Nephron progenitor cell (in vitro differentiated cells): ENCODE measurements around the gene GSDMA.

Experiments used
- DNase-seq: peaks from one replicate; pipeline ENCODE4 v3.0.0; 2021
- H3K27ac Mint-ChIP-seq: 2 replicates; pipeline ENCODE4 v1.8.0; 2021; ENCODE audit warnings: mild to moderate bottlenecking, moderate library complexity, mixed read lengths
- H3K27me3 Mint-ChIP-seq: 2 replicates; pipeline ENCODE4 v1.8.0; 2021; ENCODE audit warnings: mild to moderate bottlenecking, low read depth, mixed read lengths; ENCODE audit not compliant: poor library complexity
- H3K36me3 Mint-ChIP-seq: 2 replicates; pipeline ENCODE4 v1.8.0; 2021; ENCODE audit warnings: low read depth, mixed read lengths
- H3K4me1 Mint-ChIP-seq: 2 replicates; pipeline ENCODE4 v1.8.0; 2021; ENCODE audit warnings: mixed read lengths
- H3K4me3 Mint-ChIP-seq: 2 replicates; pipeline ENCODE4 v1.8.0; 2021; ENCODE audit warnings: mild to moderate bottlenecking, moderate library complexity, mixed read lengths
- H3K9me3 Mint-ChIP-seq: 2 replicates; pipeline ENCODE4 v1.8.0; 2021; ENCODE audit warnings: mild to moderate bottlenecking, moderate library complexity, mixed read lengths
- TF ChIP-seq, protein P1 (sequence below): fragments of 200-600 bp; sonication (generic); IDR thresholded peaks from 2 replicates; pipeline ENCODE4 v1.5.0; 2021; ENCODE audit warnings: antibody characterized with exemption

GSDMA gene

DNA sequence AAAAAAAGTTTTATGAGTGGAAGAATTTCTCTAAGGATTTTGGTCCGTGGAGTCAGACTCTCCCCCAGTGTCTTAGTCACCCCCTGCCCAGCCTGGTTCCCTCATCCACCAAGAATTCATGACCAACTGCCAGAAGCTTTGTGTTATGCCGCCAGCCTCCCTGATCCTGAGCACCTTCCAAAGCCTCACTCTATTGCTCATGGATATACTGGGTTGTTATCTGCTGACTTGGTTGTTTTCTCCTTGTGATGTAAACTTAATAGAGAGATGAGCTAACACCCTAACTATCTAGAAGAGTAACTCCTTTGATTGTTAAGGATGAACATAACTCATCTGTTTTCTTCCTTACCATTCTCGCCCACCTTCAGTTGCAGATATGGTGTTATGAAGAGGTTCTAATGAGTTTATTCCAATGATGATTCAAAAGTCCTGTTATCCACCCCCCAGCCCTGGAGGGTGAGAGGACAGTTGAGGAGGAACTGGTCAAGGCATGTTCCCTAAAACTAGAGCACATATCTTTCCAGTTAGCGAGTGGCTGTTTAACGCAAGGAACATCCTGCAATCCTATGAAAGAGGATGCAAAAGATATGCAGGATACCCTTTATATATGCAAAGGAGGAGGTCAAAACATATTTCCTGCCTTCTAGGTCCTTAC is 16.3 kb downstream of the GSDMA start:
- Mint-ChIP-seq H3K4me3 (peak overlapping the region; percentile 98), H3K27me3 (peaks cover 31% of the 10 kb centered on the region), H3K36me3 (peaks cover 7% of the 10 kb centered on the region), H3K27ac (no peak overlapping the region), H3K9me3 (no peaks in the 10 kb centered on the region), H3K4me1 (peaks cover 33% of the 10 kb centered on the region)
- no peak for DNase-seq
- TF ChIP-seq, protein P1, sequence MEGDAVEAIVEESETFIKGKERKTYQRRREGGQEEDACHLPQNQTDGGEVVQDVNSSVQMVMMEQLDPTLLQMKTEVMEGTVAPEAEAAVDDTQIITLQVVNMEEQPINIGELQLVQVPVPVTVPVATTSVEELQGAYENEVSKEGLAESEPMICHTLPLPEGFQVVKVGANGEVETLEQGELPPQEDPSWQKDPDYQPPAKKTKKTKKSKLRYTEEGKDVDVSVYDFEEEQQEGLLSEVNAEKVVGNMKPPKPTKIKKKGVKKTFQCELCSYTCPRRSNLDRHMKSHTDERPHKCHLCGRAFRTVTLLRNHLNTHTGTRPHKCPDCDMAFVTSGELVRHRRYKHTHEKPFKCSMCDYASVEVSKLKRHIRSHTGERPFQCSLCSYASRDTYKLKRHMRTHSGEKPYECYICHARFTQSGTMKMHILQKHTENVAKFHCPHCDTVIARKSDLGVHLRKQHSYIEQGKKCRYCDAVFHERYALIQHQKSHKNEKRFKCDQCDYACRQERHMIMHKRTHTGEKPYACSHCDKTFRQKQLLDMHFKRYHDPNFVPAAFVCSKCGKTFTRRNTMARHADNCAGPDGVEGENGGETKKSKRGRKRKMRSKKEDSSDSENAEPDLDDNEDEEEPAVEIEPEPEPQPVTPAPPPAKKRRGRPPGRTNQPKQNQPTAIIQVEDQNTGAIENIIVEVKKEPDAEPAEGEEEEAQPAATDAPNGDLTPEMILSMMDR, result no peak

DNA sequence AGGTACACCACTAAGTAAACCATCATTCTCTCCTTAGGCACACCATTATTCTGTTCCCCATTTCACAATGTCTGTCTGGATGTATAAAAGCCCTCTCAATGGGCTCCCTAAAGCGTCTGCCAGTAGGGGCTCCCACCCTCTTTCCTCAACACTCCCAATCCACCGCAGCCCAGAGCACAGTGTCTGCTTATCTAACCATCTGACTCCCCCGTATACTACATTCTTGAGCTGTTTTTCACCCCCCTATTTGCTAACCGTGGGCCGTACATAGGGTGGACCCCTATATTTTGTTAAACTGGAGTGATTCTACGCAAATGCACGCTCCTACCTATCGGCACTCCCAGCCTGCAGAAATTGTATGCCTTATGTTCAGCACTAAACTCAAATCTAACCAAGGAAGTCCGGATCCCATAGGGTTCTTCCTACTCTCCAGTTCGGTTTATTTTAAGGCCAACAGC is 17.1 kb downstream of the GSDMA start:
- Mint-ChIP-seq H3K36me3 (peaks cover 14% of the 10 kb centered on the region), H3K4me1 (peaks cover 33% of the 10 kb centered on the region), H3K4me3 (peak overlapping the region; percentile 98), H3K27ac (peak overlapping the region; percentile 95), H3K27me3 (peaks cover 26% of the 10 kb centered on the region), H3K9me3 (no peaks in the 10 kb centered on the region)
- DNase-seq, result peak; percentile 28
- TF ChIP-seq, protein P1, result no peak

DNA sequence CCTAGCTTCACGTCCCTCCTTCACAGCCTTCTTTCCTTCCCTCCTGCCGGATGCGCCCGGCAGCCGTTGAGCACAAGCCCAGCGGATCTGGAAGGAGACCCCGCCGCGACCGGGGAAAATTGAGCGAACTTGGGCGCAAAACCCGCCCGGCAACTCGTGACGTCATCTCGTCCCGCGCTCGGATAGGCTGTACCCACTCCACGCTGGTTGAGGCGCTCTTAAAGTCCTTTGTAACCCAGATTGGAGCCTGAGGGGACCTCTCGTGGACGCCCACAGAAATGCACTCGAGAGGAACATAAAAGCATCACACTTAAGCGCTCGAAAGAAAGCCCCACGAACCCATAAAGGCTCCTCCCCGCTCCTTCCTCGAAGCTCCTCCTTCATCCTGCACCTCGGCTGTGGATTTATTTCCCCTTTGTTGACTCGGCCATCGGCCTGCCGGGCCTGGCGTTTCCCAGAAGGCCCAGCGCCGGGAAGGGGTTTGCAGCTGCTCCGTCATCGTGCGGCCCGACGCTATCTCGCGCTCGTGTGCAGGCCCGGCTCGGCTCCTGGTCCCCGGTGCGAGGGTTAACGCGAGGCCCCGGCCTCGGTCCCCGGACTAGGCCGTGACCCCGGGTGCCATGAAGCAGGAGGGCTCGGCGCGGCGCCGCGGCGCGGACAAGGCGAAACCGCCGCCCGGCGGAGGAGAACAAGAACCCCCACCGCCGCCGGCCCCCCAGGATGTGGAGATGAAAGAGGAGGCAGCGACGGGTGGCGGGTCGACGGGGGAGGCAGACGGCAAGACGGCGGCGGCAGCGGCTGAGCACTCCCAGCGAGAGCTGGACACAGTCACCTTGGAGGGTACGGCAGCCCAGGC is 17.8 kb downstream of the GSDMA start, which contains the start of gene PSMD3:
PSMD3 (plus strand) TSS at position 457 of the 856 bp plus-strand sequence; CDS start at position 621, 164 bp downstream.
- DNase-seq, result peak; percentile 99
- peaks cover 18% of the 10 kb centered on the region for H3K36me3 Mint-ChIP-seq
- H3K9me3 Mint-ChIP-seq, result no peaks in the 10 kb centered on the region
- TF ChIP-seq, protein P1, result peak; percentile 61
- H3K27me3 Mint-ChIP-seq, result peaks cover 28% of the 10 kb centered on the region
- H3K27ac Mint-ChIP-seq, result peak within 1 kb of the TSS; percentile 95
- peaks cover 31% of the 10 kb centered on the region for H3K4me1 Mint-ChIP-seq
- peak within 1 kb of the TSS; percentile 98 for H3K4me3 Mint-ChIP-seq

DNA sequence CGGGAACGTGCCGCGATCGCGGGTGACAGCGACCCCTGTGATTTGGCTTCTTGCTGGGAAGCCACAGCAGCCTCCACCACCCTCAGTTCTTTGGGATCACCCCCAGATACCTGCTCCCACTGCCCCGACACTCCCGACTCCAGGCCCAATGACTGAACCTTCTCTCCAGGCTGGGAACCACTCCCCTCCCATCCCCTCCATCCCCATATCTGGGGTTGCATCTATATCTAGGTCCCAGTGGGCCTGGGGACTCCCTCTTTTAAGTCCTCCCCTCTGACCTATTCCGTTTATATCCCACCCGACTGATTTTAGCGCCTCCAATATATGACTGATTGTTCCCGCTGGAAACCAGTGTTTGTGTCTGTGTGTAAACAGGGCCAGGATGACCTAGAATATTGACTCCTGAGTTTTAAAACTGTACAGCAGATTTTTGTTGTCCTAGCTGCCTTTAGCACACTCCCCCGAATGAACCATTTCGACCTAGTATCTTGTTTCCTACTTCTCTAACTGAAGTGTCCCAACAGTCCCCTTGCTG is 18.5 kb downstream of the GSDMA start:
- Mint-ChIP-seq H3K27ac (peak overlapping the region; percentile 95), H3K27me3 (peaks cover 27% of the 10 kb centered on the region), H3K9me3 (no peaks in the 10 kb centered on the region), H3K36me3 (peaks cover 25% of the 10 kb centered on the region), H3K4me3 (peak overlapping the region; percentile 98), H3K4me1 (peaks cover 29% of the 10 kb centered on the region)
- DNase-seq, result no peak
- TF ChIP-seq, protein P1, result no peak

DNA sequence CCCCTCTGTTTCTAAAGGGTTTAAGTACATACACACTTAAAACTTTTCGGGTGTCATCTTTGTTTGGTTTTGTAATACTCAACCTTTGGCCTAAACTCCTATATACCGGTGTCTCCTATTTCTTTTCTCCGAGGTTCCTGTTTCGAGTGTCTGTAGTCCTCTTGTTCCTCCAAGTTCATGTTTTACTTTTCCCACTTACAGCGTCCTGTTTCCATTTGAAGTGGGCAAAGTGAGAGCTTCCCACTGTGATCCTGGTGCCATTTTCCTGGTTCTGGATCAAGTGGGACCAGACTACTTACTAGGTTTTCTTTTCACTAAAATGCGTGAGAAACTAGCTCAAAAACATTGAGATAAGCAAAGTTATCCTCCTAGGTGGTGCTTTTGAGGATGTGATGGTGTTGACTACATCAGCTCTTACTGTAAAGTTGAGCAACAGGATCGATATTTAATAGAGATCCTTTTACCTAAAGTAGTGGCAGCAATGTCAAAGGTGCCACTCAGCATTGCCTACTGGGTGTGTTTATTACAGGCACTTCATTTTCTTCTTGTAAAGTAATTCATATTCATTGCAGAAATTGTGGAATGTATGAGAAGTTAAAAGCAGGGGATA is 19.1 kb downstream of the GSDMA start:
- peaks cover 29% of the 10 kb centered on the region for H3K4me1 Mint-ChIP-seq
- TF ChIP-seq, protein P1, result no peak
- H3K36me3 Mint-ChIP-seq, result peaks cover 31% of the 10 kb centered on the region
- DNase-seq, result no peak
- H3K27ac Mint-ChIP-seq, result peak overlapping the region; percentile 95
- H3K4me3 Mint-ChIP-seq, result peak overlapping the region; percentile 98
- H3K27me3 Mint-ChIP-seq, result peaks cover 21% of the 10 kb centered on the region
- no peaks in the 10 kb centered on the region for H3K9me3 Mint-ChIP-seq
